ENCODE measurements around the gene MIOX. TPM values are rescaled to one million over a fixed set of nuclear protein-coding genes. Genes with fewer than 3 reads are reported as not detected.

MIOX gene
- total RNA-seq, 1 experiment from 2014 or later = 1.4 TPM

DNA sequence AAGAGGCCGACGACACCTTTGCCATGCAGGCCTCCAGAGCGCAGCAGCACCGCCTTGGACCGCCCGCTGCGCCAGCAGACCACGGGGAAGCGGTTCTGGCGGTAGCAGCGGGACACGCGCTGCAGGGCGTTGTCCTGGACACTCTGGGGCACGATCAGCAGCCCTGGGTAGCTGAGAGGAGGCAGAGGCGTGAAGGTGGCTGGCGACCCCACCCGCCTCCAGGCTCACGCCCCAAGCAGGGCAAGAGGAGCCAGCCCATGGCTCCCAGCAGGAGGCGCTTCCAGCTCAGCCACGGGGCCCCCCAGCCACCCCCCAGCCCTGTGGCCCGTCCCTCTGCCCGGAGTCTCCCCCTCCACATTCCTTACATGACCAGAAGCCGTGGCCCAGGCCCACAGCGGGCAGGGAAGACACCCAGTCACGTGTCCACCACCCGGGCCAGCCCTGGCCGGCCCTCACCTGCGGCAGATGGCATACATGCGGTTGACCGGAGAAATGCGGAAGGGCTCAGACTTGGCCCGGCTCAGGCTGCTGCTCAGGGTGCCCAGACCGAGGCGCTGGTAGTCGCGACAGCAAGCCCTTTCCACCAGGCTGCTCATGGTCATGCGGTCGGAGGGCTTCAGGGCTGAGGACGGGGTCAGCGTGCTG is 27.0 kb upstream of the MIOX start:
- H3K4ac ChIP-seq (ENCODE audit: low read depth, low read length) = no peak overlapping the region
- Mint-ChIP-seq H3K9me3 (no peaks in the 10 kb centered on the region; a peak in 1 of 5 replicates), H3K4me1 (no peaks in the 10 kb centered on the region), H3K27me3 (ENCODE audit: low read depth) (no peaks in the 10 kb centered on the region), H3K4me3 (no peak overlapping the region), H3K27ac (no peak overlapping the region), H3K36me3 (ENCODE audit: insufficient read depth in 1 of 3, low read depth in 3 of 3) (peaks cover 23 to 84% (median 79%) of the 10 kb centered on the region in 3 experiments)
- no peaks in the 10 kb centered on the region for H3K79me2 ChIP-seq (ENCODE audit: insufficient read depth, low read length)
- H2BK20ac ChIP-seq (ENCODE audit: low read depth, low read length, poor library complexity, severe bottlenecking) = no peak overlapping the region
- no peaks in the 10 kb centered on the region for H3K79me1 ChIP-seq (ENCODE audit: insufficient read depth, low read depth, low read length, poor library complexity, severe bottlenecking)
- no peaks in the 10 kb centered on the region for H3K27me3 ChIP-seq (ENCODE audit: insufficient read depth, low read length)
- no peak overlapping the region for H3K4me2 ChIP-seq (ENCODE audit: insufficient read depth, insufficient read length, low read length)
- no peak overlapping the region for H3K23ac ChIP-seq (ENCODE audit: insufficient read length, low read depth, low read length)
- no peak overlapping the region for H4K8ac ChIP-seq (replicated peaks; ENCODE audit: insufficient read length, low read depth, low read length)
- no peak overlapping the region for H2BK15ac ChIP-seq (ENCODE audit: low read depth, low read length)
- no peak overlapping the region for H2BK12ac ChIP-seq (ENCODE audit: insufficient read length, low read depth, low read length)
- H3K23me2 ChIP-seq (ENCODE audit: insufficient read length, low read depth, low read length, poor library complexity, severe bottlenecking) = no peaks in the 10 kb centered on the region
- no peak overlapping the region for H2AK5ac ChIP-seq (ENCODE audit: insufficient read length, low read length)
- no peak overlapping the region for H2AFZ ChIP-seq (ENCODE audit: low read length)
- H3K56ac ChIP-seq (ENCODE audit: insufficient read length, low read depth, low read length) = no peak overlapping the region
- H3K9me3 ChIP-seq (ENCODE audit: control insufficient read depth, low read depth, low read length) = no peaks in the 10 kb centered on the region
- H3T11ph ChIP-seq (ENCODE audit: low read length) = no peak overlapping the region
- no peak overlapping the region for H3K27ac ChIP-seq (ENCODE audit: insufficient read length, low read depth, low read length)
- no peak overlapping the region for H3K9ac ChIP-seq (ENCODE audit: extremely low read depth, insufficient read length, low read length)
- H4K20me1 ChIP-seq (ENCODE audit: control insufficient read depth, insufficient read depth, insufficient read length) = peaks cover 5% of the 10 kb centered on the region
- TF ChIP-seq, protein P1, sequence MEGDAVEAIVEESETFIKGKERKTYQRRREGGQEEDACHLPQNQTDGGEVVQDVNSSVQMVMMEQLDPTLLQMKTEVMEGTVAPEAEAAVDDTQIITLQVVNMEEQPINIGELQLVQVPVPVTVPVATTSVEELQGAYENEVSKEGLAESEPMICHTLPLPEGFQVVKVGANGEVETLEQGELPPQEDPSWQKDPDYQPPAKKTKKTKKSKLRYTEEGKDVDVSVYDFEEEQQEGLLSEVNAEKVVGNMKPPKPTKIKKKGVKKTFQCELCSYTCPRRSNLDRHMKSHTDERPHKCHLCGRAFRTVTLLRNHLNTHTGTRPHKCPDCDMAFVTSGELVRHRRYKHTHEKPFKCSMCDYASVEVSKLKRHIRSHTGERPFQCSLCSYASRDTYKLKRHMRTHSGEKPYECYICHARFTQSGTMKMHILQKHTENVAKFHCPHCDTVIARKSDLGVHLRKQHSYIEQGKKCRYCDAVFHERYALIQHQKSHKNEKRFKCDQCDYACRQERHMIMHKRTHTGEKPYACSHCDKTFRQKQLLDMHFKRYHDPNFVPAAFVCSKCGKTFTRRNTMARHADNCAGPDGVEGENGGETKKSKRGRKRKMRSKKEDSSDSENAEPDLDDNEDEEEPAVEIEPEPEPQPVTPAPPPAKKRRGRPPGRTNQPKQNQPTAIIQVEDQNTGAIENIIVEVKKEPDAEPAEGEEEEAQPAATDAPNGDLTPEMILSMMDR (conservative IDR thresholded peaks at IDR 0.05) = no peak
- no peak overlapping the region for H2BK120ac ChIP-seq (ENCODE audit: low read depth, low read length, poor library complexity, severe bottlenecking)
- H3K4me1 ChIP-seq (ENCODE audit: insufficient read depth, low read length) = no peaks in the 10 kb centered on the region
- no peak overlapping the region for H3K18ac ChIP-seq (ENCODE audit: insufficient read length, low read depth, low read length)
- WGBS (ENCODE audit: extremely low coverage, insufficient read length, low lambda C conversion rate) = no CpG with 5 or more reads among the region's 41 CpGs
- no peak overlapping the region for H3K14ac ChIP-seq (ENCODE audit: insufficient read depth, low read length)
- H4K5ac ChIP-seq (ENCODE audit: insufficient read length, low read depth, low read length) = no peak overlapping the region
- H4K91ac ChIP-seq (ENCODE audit: insufficient read length, low read depth, low read length) = no peak overlapping the region
- no peak for DNase-seq
- H2BK5ac ChIP-seq (ENCODE audit: insufficient read length, low read length) = no peak overlapping the region

Measured in H9 (cell line).